GM12864 (cell line): Measurements from ENCODE around the gene ADAMTS2.

Experiments
- DNase-seq: peaks from one replicate; pipeline ENCODE4 v3.0.0-alpha.2; 2011; ENCODE audit warnings: low read depth
- H3K4me3 ChIP-seq: 2 replicates; pipeline ENCODE4 v1.5.1; 2011; ENCODE audit warnings: mild to moderate bottlenecking, low read depth, low read length, control low read depth
- CTCF ChIP-seq: IDR thresholded peaks from 2 replicates; pipeline ENCODE4 v1.5.1; 2011; ENCODE audit warnings: low read depth, mild to moderate bottlenecking, moderate library complexity, low read length, control low read depth, inconsistent platforms; ENCODE audit errors: missing control alignments

The ADAMTS2 gene

GRCh38 chr5:179371121-179371510 is 25.9 kb upstream of the ADAMTS2 start:
- DNase-seq = no peak
- H3K4me3 ChIP-seq = no peak overlapping the region
- no peak for TF ChIP-seq CTCF

GRCh38 chr5:179370490-179371120 is 25.3 kb upstream of the ADAMTS2 start:
- no peak overlapping the region for H3K4me3 ChIP-seq
- no peak for TF ChIP-seq CTCF
- DNase-seq = no peak

- DNase-seq = no peak
- H3K4me3 ChIP-seq = no peak overlapping the region
- no peak for TF ChIP-seq CTCF
These were observed 24.2 kb upstream of the ADAMTS2 start for GRCh38 chr5:179369530-179369884.

- DNase-seq = no peak
- H3K4me3 ChIP-seq = no peak overlapping the region
- TF ChIP-seq CTCF = no peak
These were observed 23.7 kb upstream of the ADAMTS2 start for GRCh38 chr5:179368806-179369529.

- H3K4me3 ChIP-seq = no peak overlapping the region
- DNase-seq = no peak
- no peak for TF ChIP-seq CTCF
These were observed 23.0 kb upstream of the ADAMTS2 start for GRCh38 chr5:179368126-179368805.

GRCh38 chr5:179367491-179367890 is 22.2 kb upstream of the ADAMTS2 start:
- DNase-seq = no peak
- H3K4me3 ChIP-seq = no peak overlapping the region
- TF ChIP-seq CTCF = no peak

- no peak overlapping the region for H3K4me3 ChIP-seq
- DNase-seq = no peak
- TF ChIP-seq CTCF = no peak
These were observed 17.1 kb upstream of the ADAMTS2 start for GRCh38 chr5:179362355-179362754.
